ENCODE results near the gene SAP25.

- TF ChIP-seq EZH2 (IDR thresholded peaks at IDR 0.05; ENCODE audit: insufficient read depth, poor library complexity, severe bottlenecking) (no peak), EZH2phosphoT487 (IDR thresholded peaks at IDR 0.05; ENCODE audit: insufficient read depth, low read depth) (no peak)
Observed at GRCh38 chr7:100598425-100598824, 24.7 kb upstream of the SAP25 start.
